ENCODE measurements around the gene MKRN3.

The MKRN3 gene

DNA sequence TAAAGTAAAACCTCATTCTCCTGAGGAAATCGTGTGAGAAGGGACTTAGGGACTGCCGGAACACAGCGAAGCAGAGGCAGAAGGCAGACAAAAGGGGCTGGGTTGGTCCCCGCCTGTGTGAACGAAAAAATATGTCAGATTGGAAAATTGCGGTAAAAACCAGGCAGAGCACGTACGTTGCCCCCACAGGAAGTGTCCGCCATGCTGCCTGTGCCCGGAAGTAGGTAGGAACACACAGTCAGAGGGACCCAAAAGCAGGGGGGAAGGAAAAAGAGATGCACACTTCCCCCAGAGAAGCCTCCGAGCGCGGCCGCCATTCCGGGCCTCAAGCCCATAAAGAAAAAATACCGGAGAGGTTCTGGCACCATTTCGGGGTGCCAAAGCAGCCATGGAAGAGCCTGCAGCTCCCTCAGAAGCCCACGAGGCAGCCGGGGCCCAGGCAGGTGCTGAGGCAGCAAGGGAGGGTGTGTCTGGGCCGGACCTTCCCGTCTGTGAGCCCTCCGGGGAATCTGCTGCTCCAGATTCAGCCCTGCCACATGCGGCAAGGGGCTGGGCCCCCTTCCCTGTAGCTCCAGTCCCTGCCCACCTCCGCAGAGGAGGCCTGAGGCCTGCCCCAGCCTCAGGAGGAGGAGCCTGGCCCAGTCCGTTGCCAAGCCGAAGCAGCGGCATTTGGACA is at the start of gene MKRN3:
Gene MKRN3, plus strand, starts transcription at position 280 of the 676 bp plus-strand sequence. Its CDS starts 109 bp downstream, at position 389.
- DNase-seq (ENCODE audit: low read depth) = peak; percentile 16

GRCh38 chr15:23516866-23517265 is 48.6 kb upstream of the MKRN3 start:
- no peak for DNase-seq (ENCODE audit: low read depth)

DNA sequence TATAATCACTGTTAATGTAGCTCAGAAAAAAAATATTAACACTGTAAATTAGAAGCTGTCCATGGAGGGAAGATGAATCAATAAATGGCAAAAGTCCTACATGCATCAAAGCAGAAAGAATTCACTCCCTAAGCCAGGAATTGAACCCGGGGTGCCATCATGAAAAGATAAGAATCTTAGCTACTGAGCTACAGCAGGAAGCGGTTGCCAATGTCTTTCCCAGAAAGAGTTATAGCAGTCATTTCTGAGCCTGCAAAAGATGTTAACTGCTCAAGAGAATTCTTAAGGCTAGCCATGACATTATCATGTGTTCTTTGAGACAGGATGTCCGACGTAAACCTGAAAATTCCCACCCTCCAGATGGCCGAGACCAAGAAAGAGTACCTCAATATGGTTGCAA is 47.4 kb upstream of the MKRN3 start:
- no peak for DNase-seq (ENCODE audit: low read depth)

DNA sequence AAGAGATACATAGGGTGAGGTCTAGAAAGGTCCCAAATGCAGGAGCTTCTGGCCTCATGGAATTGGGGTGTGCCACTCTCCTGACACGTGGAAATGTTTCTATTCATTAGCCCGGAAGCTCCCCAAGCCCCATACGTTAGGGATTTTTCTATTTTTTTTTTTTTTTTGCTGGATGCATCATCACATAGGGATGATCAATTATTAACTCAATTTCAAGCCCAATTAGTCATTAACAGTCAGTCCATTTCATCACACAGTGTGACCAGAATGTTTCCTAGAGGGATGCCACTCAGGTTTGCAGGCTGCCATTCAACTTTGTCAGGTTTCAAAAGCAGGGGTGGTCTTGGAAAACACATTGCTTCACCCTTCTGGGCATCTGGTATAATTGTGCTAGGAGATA is 40.7 kb upstream of the MKRN3 start:
- no peak for DNase-seq (ENCODE audit: low read depth)

DNA sequence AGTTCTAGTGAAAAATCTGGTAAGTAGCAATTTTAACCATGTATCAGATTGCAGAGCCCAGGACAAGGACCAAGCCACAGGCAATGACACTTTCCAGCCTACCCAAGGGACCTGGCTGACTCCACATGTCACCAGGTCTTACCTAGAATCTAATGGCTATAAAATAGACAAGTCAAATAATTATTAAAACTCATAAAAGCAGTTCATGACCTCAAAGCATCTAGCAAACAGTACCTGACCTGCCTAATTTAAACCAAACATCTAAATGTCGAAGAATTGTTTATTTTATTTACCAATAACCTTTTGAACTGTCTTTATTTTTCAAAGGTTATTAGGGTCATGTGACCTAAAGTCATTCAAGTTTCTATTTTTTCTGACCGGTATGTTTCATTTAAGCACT is 35.6 kb upstream of the MKRN3 start:
- no peak for DNase-seq (ENCODE audit: low read depth)

- no peak for DNase-seq (ENCODE audit: low read depth)
Observed at GRCh38 chr15:23532024-23532423, 33.5 kb upstream of the MKRN3 start.

- no peak for DNase-seq (ENCODE audit: low read depth)
Observed at GRCh38 chr15:23536659-23537058, 28.8 kb upstream of the MKRN3 start.

DNA sequence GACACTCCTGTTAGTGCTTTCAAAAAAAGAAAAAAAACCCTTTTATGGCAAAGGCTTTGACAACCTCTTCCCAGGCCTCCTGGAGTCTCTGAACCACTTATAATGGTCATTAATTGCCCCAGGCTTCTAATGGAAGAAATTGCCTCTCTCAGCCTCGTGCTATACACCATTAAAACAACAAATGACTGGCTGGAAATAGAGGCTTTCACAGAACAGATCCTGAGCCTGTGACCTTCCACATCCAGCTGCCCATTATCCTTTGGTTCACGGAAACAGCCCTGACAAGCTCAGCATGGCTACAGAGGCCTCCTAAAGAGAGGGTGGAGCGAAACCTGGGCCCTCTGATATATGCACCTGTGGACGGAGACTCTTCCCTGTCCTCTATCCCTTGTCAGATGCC is 26.8 kb upstream of the MKRN3 start:
- DNase-seq (ENCODE audit: low read depth) = no peak

DNA sequence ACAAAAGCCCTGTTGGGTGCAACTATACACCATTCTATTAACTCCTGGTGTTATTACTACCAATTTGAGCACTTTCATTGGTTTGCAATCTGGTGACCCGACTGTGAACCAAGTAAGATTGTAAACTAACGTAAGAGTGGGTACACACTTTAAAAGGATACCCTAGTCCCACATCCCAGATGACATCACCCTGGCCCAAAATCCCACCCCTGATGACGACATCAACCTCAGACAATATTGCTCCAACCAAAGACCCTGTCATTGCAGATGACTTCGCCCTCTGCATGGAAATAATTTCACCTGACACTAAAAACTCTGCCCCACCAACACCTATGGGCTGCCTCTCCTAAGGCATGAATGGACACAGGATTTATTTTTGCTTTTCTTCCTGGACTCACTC is 25.6 kb upstream of the MKRN3 start:
- DNase-seq (ENCODE audit: low read depth) = no peak

DNA sequence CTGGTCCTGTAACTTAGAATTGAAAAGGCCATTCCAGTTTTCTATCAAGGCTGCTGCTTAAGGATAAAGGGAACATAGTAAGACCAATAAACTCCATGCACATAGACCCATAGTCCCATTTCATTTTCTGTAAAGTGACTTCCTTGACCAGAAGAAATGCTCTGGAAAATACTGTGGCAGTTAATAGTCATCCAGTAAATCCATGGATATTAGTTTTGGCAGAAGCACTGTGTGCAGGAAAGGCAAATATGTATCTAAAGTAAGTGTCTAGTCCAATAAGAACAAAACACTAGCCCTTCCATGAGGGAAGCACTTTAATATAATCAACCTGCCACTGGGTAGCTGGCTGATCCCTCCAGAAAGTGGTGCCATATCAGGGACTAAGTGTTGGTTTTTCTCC is 19.3 kb upstream of the MKRN3 start:
- no peak for DNase-seq (ENCODE audit: low read depth)

- DNase-seq (ENCODE audit: low read depth) = no peak
Observed at GRCh38 chr15:23548071-23548470, 17.4 kb upstream of the MKRN3 start.

- DNase-seq (ENCODE audit: low read depth) = no peak
Observed at GRCh38 chr15:23561914-23562313, 3.6 kb upstream of the MKRN3 start.

DNA sequence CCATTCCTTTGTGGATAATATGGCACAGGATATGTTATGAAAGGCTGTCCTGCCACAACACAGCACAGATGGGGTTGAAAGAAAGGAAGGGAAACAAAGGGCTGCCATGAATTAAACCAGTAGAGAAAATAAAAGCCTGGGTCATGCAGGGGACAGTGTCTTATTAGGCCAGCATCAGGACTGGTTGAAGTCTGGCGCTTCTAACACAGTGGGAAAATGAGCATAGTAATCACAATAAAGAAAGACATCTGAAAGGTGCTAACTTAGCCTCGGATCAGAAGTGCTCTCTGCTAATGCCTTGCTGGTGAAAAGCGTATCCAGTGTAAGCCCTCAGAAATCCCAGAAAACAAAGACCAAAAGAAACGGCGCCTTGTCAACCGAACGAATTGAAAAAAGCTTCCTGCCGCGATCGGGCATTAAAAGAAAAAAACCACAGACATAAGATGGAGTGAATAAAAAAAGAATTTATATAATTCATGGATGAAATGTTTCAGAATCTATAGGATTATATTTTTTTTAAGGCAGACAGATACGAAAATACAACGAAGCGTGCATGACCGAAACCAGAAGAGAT is 566 bp upstream of the MKRN3 start:
- no peak for DNase-seq (ENCODE audit: low read depth)

DNA sequence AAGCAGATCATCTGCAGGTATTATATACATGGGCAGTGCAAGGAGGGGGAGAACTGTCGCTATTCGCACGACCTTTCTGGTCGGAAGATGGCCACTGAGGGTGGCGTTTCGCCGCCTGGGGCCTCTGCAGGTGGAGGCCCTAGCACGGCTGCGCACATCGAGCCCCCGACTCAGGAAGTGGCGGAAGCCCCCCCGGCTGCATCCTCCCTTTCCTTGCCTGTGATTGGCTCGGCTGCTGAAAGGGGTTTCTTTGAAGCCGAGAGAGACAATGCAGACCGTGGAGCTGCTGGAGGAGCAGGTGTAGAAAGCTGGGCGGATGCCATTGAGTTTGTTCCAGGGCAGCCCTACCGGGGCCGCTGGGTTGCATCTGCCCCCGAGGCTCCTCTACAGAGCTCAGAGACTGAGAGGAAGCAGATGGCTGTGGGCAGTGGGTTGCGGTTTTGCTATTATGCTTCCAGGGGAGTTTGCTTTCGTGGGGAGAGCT is 639 bp downstream of the MKRN3 start:
- no peak for DNase-seq (ENCODE audit: low read depth)

DNA sequence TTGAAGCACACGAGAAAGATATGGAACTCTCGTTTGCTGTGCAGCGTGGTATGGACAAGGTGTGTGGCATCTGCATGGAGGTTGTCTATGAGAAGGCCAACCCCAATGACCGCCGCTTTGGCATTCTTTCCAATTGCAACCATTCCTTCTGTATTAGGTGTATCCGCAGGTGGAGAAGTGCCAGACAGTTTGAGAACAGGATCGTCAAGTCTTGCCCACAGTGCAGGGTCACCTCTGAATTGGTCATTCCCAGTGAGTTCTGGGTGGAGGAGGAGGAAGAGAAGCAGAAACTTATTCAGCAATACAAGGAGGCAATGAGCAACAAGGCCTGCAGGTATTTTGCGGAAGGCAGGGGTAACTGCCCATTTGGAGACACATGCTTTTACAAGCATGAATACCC is 1.2 kb downstream of the MKRN3 start:
- no peak for DNase-seq (ENCODE audit: low read depth)

DNA sequence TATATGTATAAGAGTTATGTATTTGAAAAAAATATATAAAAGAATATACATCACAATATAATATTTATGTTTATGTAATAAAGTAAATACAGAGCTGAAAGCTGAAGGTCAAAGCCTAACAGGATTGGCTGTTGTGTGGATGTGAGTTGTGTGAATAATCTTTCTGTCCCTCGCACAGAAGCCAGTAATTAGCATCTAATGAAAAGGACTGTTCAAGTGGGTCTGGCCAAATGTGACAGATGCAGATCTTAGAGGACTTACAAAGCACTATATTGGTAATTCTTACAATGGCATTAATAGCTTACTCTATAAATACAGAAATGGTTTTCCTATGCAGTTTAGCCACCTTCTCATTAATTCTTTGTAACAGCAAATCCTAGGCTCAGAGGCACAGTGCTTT is 2.4 kb downstream of the MKRN3 start:
- DNase-seq (ENCODE audit: low read depth) = no peak

DNA sequence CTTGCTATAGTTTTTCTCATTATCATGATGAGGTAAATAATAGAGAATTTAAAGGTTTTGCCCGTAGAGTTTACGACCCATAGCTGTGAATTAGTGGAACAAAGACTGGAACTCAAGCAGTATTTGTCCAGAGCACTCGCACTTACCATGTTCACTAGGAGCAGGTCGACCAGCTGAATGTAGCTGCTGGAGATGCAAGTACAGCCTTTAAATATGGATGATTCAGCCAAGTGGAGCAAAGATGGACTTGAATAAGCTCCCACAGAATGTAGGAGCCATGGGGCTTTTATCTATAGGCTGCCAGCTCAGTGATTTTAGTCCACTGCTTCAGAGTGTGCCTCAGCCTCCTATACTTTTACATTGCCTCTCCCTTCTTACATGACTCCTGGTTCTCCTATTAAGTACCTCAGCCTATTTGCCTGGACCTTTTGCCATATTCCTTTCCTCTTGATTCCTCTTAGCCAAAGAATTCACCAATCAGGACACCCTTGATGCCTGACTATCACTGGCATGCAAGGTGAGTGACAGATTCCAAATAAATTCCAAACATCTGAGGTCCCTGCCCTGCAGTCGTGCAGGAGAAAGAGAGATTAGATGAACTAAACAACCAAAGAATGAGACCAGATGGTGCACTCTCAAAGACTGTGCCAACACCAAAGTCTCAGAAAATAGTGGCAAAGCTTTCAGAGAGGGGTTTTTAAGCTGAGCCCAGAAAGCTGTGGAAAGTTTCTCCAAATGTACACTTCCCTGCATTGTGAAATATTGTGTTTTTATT is 3.9 kb downstream of the MKRN3 start:
- no peak for DNase-seq (ENCODE audit: low read depth)

- no peak for DNase-seq (ENCODE audit: low read depth)
Observed at GRCh38 chr15:23570486-23570885, 5.0 kb downstream of the MKRN3 start.

DNA sequence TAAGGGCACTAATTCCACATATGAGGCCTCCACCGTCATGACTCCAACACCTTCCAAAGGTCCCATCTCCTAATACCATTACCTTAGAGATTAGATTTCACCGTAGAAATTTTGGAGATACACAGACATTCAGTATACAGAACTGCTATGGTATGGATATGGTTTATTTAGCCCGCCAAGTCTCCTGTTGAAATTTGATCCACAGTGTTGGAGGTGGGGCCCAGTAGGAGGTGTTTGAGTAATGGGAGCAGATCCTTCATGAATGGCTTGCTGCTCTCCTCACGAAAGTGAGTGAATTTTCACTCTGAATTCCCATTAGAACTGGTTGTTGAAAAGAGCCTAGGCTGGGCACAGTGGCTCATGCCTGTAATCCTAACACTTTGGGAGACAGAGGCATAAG is 7.4 kb downstream of the MKRN3 start:
- no peak for DNase-seq (ENCODE audit: low read depth)

DNA sequence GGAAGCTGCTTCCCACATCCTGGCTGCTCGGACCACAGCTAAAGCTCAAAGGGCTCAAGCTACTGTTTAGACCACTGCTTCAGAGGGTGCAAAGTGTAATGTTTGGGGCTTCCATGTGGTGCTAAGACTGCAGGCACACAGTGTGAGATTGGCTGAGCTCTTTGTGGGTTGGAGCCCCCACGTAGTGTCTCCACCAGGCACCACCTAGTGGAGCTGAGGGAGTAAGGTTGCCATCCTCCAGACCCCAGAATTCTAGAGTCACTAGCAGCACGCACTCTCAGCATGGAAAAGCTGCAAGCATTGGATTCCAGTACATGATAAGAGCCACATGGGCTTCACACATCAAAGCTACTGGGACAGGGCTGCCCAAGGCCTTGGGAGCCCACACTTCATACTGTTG is 9.3 kb downstream of the MKRN3 start:
- DNase-seq (ENCODE audit: low read depth) = no peak

- DNase-seq (ENCODE audit: low read depth) = no peak
Observed at GRCh38 chr15:23576061-23576460, 10.6 kb downstream of the MKRN3 start.

DNA sequence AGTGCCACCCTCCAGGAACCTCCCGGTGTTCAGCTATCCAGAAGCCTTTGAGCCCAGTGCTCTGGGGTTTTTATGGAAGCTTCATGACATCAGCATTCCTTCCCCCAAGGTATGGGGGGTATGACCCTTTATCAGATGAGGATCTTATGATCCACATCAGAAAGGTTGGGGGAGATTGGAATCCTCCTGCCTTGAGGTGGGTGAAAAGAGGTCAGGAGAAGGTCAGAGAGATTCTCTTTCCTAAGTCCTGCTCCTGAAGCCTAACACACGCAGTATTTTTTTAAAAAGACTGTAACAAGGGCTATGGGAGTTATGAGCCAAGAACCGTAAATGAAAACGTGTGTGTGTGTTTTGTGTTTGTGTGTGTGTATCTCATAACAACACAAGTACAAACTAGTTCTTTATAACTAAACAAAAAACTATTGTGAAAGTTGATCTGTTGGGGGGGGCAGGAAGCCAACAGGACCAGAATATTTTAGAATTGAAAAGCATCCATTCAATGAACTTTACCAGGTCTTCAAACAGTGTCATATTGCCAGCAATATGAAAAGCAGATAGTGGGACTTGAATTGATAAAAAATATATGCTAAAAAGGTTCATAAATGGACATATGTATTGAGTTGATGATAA is 13.2 kb downstream of the MKRN3 start:
- no peak for DNase-seq (ENCODE audit: low read depth)

DNA sequence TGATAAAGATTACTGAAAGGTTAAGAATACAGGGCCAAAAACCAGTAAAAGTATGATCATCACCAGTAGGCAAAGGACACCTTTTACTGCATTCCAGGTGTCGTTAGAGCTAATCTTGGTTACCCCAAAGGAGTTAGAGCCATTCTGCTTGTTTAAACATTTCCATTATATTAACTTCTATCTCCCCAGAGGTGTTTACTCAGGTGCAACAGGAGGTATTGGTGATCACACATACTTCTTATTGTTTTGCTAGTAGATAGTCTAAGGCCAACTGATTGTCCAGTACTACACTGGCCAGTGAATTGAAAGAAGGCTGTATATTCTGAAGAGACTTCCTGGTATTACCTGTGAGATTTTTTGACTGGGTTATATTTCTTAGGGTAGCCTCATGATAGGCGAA is 22.8 kb downstream of the MKRN3 start:
- no peak for DNase-seq (ENCODE audit: low read depth)

Measured in stimulated activated CD8-positive, alpha-beta memory T cell treated with anti-CD3 and anti-CD28 coated beads, Interleukin-15, amount 100 ng/mL, for 1 hour (primary cell).